ENCODE measurements around the gene SNX27. TPM values are rescaled to one million over a fixed set of nuclear protein-coding genes. Genes with fewer than 3 reads are reported as not detected.

Gene SNX27
- total RNA-seq, 1 experiment from 2014 or later = 42.2 TPM

DNA sequence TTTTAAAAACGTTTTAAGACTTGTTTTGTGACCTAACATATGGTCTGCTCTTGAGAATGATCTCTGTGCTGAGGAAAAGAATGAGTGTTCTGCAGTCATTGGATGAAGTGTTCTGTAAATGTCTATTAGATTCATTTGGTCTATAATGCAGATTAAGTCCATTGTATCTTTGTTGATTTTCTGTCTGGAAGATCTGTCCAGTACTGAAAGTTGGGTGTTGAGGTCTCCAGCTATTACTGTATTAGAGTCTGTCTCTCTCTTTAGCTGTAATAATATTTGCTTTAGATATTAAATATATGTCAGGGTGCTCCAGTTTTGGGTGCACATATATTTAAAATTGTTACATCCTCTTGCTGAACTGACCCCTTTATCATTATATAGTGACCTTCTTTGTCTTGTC, 61.6 kb downstream of the SNX27 start:
- Histone ChIP-seq H3K27me3 (ENCODE audit: insufficient read depth, low read length) (no peaks in the 10 kb centered on the region), H3K4me1 (ENCODE audit: control insufficient read depth in 1 of 2, insufficient read depth in 2 of 2, low read length in 2 of 2) (peaks cover 0 to 3% of the 10 kb centered on the region in 2 experiments; a peak in 1 of 4 replicates), H3K9me2 (ENCODE audit: insufficient read depth) (no peaks in the 10 kb centered on the region), H3K36me3 (ENCODE audit: control insufficient read depth in 1 of 2, insufficient read depth in 2 of 2, low read length in 2 of 2) (0 out of 4 replicates have a peak, but pooled peaks cover 0 to 8% of the 10 kb centered on the region in 2 experiments), H2AFZ (ENCODE audit: low read depth, low read length, poor library complexity, severe bottlenecking) (no peak overlapping the region), H4K20me1 (ENCODE audit: insufficient read depth) (no peaks in the 10 kb centered on the region), H3K27ac (ENCODE audit: low read depth, low read length) (no peak overlapping the region), H3K4me3 (replicated peaks in 1 of 2; ENCODE audit: low read depth in 1 of 2, low read length in 2 of 2) (no peak overlapping the region), H3K9ac (ENCODE audit: low read length) (no peak overlapping the region), H3K9me3 (ENCODE audit: control insufficient read depth in 1 of 2, insufficient read depth in 1 of 2, low read depth in 1 of 2, low read length in 2 of 2) (no peaks in the 10 kb centered on the region), H3K4me2 (ENCODE audit: low read length) (no peak overlapping the region), H3K79me2 (ENCODE audit: insufficient read depth, low read length) (0 out of 2 replicates have a peak, but pooled peaks cover 8% of the 10 kb centered on the region)
- intact Hi-C loops (cut with micrococcal nuclease) = no loop called here
- no peak for DNase-seq (ENCODE audit: low read depth, low spot score)
- POLR2A ChIA-PET = no interaction called here
- ATAC-seq = no peak
- TF ChIP-seq, protein P1, sequence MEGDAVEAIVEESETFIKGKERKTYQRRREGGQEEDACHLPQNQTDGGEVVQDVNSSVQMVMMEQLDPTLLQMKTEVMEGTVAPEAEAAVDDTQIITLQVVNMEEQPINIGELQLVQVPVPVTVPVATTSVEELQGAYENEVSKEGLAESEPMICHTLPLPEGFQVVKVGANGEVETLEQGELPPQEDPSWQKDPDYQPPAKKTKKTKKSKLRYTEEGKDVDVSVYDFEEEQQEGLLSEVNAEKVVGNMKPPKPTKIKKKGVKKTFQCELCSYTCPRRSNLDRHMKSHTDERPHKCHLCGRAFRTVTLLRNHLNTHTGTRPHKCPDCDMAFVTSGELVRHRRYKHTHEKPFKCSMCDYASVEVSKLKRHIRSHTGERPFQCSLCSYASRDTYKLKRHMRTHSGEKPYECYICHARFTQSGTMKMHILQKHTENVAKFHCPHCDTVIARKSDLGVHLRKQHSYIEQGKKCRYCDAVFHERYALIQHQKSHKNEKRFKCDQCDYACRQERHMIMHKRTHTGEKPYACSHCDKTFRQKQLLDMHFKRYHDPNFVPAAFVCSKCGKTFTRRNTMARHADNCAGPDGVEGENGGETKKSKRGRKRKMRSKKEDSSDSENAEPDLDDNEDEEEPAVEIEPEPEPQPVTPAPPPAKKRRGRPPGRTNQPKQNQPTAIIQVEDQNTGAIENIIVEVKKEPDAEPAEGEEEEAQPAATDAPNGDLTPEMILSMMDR (IDR thresholded peaks at IDR 0.05 in 2 of 3, conservative IDR thresholded peaks at IDR 0.05 in 1 of 3; ENCODE audit: borderline replicate concordance in 1 of 3, insufficient read depth in 1 of 3, low read depth in 2 of 3, low read length in 2 of 3) = no peak
- no peak for TF ChIP-seq JUND (IDR thresholded peaks at IDR 0.05)
- no peak for TF ChIP-seq ZFX (IDR thresholded peaks at IDR 0.05)
- TF ChIP-seq, protein P2, sequence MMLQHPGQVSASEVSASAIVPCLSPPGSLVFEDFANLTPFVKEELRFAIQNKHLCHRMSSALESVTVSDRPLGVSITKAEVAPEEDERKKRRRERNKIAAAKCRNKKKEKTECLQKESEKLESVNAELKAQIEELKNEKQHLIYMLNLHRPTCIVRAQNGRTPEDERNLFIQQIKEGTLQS (IDR thresholded peaks at IDR 0.05) = no peak
- no peak for TF ChIP-seq YY1 (IDR thresholded peaks at IDR 0.05; ENCODE audit: extremely low read depth, insufficient replicate concordance, low read depth, low read length)
- no peak for TF ChIP-seq EZH2 (IDR thresholded peaks at IDR 0.05)
- no peak for TF ChIP-seq POLR2A (IDR thresholded peaks at IDR 0.05; ENCODE audit: borderline replicate concordance, extremely low read depth, insufficient read depth, insufficient read length)
- TF ChIP-seq, protein P3, sequence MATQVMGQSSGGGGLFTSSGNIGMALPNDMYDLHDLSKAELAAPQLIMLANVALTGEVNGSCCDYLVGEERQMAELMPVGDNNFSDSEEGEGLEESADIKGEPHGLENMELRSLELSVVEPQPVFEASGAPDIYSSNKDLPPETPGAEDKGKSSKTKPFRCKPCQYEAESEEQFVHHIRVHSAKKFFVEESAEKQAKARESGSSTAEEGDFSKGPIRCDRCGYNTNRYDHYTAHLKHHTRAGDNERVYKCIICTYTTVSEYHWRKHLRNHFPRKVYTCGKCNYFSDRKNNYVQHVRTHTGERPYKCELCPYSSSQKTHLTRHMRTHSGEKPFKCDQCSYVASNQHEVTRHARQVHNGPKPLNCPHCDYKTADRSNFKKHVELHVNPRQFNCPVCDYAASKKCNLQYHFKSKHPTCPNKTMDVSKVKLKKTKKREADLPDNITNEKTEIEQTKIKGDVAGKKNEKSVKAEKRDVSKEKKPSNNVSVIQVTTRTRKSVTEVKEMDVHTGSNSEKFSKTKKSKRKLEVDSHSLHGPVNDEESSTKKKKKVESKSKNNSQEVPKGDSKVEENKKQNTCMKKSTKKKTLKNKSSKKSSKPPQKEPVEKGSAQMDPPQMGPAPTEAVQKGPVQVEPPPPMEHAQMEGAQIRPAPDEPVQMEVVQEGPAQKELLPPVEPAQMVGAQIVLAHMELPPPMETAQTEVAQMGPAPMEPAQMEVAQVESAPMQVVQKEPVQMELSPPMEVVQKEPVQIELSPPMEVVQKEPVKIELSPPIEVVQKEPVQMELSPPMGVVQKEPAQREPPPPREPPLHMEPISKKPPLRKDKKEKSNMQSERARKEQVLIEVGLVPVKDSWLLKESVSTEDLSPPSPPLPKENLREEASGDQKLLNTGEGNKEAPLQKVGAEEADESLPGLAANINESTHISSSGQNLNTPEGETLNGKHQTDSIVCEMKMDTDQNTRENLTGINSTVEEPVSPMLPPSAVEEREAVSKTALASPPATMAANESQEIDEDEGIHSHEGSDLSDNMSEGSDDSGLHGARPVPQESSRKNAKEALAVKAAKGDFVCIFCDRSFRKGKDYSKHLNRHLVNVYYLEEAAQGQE (IDR thresholded peaks at IDR 0.05; ENCODE audit: low read depth) = no peak
- TF ChIP-seq, protein P4, sequence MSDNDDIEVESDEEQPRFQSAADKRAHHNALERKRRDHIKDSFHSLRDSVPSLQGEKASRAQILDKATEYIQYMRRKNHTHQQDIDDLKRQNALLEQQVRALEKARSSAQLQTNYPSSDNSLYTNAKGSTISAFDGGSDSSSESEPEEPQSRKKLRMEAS (IDR thresholded peaks at IDR 0.05) = no peak
- no peak for TF ChIP-seq ELF1 (IDR thresholded peaks at IDR 0.05; ENCODE audit: borderline replicate concordance, low read depth)
- TF ChIP-seq RAD21 (IDR thresholded peaks at IDR 0.05; ENCODE audit: low read depth) = no peak
- TF ChIP-seq ZNF274 (IDR thresholded peaks at IDR 0.05; ENCODE audit: low read depth, low read length) = no peak
- TF ChIP-seq EZH2phosphoT487 (IDR thresholded peaks at IDR 0.05; ENCODE audit: borderline replicate concordance) = no peak
- TF ChIP-seq CEBPB (IDR thresholded peaks at IDR 0.05; ENCODE audit: low read depth) = no peak
- TF ChIP-seq, protein P5, sequence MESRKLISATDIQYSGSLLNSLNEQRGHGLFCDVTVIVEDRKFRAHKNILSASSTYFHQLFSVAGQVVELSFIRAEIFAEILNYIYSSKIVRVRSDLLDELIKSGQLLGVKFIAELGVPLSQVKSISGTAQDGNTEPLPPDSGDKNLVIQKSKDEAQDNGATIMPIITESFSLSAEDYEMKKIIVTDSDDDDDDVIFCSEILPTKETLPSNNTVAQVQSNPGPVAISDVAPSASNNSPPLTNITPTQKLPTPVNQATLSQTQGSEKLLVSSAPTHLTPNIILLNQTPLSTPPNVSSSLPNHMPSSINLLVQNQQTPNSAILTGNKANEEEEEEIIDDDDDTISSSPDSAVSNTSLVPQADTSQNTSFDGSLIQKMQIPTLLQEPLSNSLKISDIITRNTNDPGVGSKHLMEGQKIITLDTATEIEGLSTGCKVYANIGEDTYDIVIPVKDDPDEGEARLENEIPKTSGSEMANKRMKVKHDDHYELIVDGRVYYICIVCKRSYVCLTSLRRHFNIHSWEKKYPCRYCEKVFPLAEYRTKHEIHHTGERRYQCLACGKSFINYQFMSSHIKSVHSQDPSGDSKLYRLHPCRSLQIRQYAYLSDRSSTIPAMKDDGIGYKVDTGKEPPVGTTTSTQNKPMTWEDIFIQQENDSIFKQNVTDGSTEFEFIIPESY (IDR thresholded peaks at IDR 0.05; ENCODE audit: extremely low read depth, insufficient replicate concordance, low read length) = no peak
- no peak for TF ChIP-seq EGR1 (IDR thresholded peaks at IDR 0.05; ENCODE audit: low read depth)
- no peak for TF ChIP-seq CBX3 (IDR thresholded peaks at IDR 0.05; ENCODE audit: low read depth)
- RAD21 ChIA-PET (ENCODE audit: low non-redundant PET in 1 of 2, low total read pairs in 2 of 2, uncharacterized antibody in 2 of 2, unreplicated experiment in 2 of 2) = no interaction called here
- CTCF ChIA-PET = no interaction called here
- no TSS peak for BruUV-seq (replicated peaks)

Measured in HCT116 (cell line).